ENCODE data around the gene VPS26C. TPM values are rescaled to one million over a fixed set of nuclear protein-coding genes. Genes with fewer than 3 reads are reported as not detected.

The VPS26C gene
- total RNA-seq, 1 experiment from 2014 or later: 62.8 TPM

- TF ChIP-seq FOXP4 (CRISPR knock-in tag; IDR thresholded peaks at IDR 0.05): no peak
Observed at GRCh38 chr21:37231671-37232070, 35.5 kb downstream of the VPS26C start (continued).

- H3K4me3 Mint-ChIP-seq: no peak overlapping the region
- POLR2A ChIA-PET: no interaction called here
Observed at GRCh38 chr21:37231249-37231645, 35.9 kb downstream of the VPS26C start.

GRCh38 chr21:37230632-37231248, 36.4 kb downstream of the VPS26C start:
- CTCF ChIA-PET: no interaction called here
- no peak for TF ChIP-seq CREB1 (CRISPR knock-in tag; IDR thresholded peaks at IDR 0.05)
- no peak for TF ChIP-seq CDX4 (CRISPR knock-in tag; IDR thresholded peaks at IDR 0.05; ENCODE audit: borderline replicate concordance)
- TF ChIP-seq FOXK1 (CRISPR knock-in tag; IDR thresholded peaks at IDR 0.05): no peak
- TF ChIP-seq MLX (CRISPR knock-in tag; IDR thresholded peaks at IDR 0.05): no peak
- no peak for TF ChIP-seq AFF4 (CRISPR knock-in tag; IDR thresholded peaks at IDR 0.05; ENCODE audit: borderline replicate concordance)
- no peak for TF ChIP-seq ZBTB21 (CRISPR knock-in tag; IDR thresholded peaks at IDR 0.05; ENCODE audit: borderline replicate concordance)
- no peak for TF ChIP-seq TEAD4 (CRISPR knock-in tag; IDR thresholded peaks at IDR 0.05)
- TF ChIP-seq OVOL2 (CRISPR knock-in tag; IDR thresholded peaks at IDR 0.05; ENCODE audit: borderline replicate concordance): no peak
- no peak for TF ChIP-seq ATF6 (CRISPR knock-in tag; IDR thresholded peaks at IDR 0.05)
- TF ChIP-seq GRHL2 (CRISPR knock-in tag; IDR thresholded peaks at IDR 0.05; ENCODE audit: insufficient replicate concordance, severe bottlenecking): no peak
- no peak for TF ChIP-seq NR3C1 (CRISPR knock-in tag; conservative IDR thresholded peaks at IDR 0.05; ENCODE audit: low read depth)
- no peak for TF ChIP-seq TP53 (CRISPR knock-in tag; IDR thresholded peaks at IDR 0.05)
- DNase-seq (ENCODE audit: low spot score) (no peak), ATAC-seq (no peak)
- POLR2A ChIA-PET: no interaction called here
- H3K27me3 Mint-ChIP-seq (ENCODE audit: low read depth): no peaks in the 10 kb centered on the region
- H3K4me3 Mint-ChIP-seq: no peak overlapping the region
- H3K4me1 Mint-ChIP-seq: no peaks in the 10 kb centered on the region
- no peak overlapping the region for H3K27ac Mint-ChIP-seq
- H3K36me3 Mint-ChIP-seq: peaks cover 67% of the 10 kb centered on the region
- H3K9me3 Mint-ChIP-seq: no peaks in the 10 kb centered on the region

More at GRCh38 chr21:37231249-37231645, 35.9 kb downstream of the VPS26C start:
- CTCF ChIA-PET: no interaction called here
- no peaks in the 10 kb centered on the region for H3K4me1 Mint-ChIP-seq
- no peaks in the 10 kb centered on the region for H3K9me3 Mint-ChIP-seq
- TF ChIP-seq ZNF423 (CRISPR knock-in tag; IDR thresholded peaks at IDR 0.05) (no peak), NFE2L1 (CRISPR knock-in tag; IDR thresholded peaks at IDR 0.05) (no peak), ZNF281 (CRISPR knock-in tag; IDR thresholded peaks at IDR 0.05) (no peak), JUN (CRISPR knock-in tag; IDR thresholded peaks at IDR 0.05) (no peak), FOXK1 (CRISPR knock-in tag; IDR thresholded peaks at IDR 0.05) (no peak)
- H3K36me3 Mint-ChIP-seq: peaks cover 65% of the 10 kb centered on the region
- DNase-seq (ENCODE audit: low spot score) (no peak), ATAC-seq (no peak)
- H3K27ac Mint-ChIP-seq: no peak overlapping the region
- H3K27me3 Mint-ChIP-seq (ENCODE audit: low read depth): no peaks in the 10 kb centered on the region
